ENCODE measurements around the gene KRT27.

The KRT27 gene

GRCh38 chr17:40810494-40810893 lies 28.1 kb upstream of the KRT27 start:
- ChIA-PET CTCF (interaction anchor here (1.2 to 1.3 kb wide), 3 partner anchors 8 to 852 kb away, joined by 3 read pairs; no protein-coding TSS in a partner anchor), POLR2A (no interaction called here)
- no peak for DNase-seq (ENCODE audit: extremely low spot score)
- TF ChIP-seq, protein P1, sequence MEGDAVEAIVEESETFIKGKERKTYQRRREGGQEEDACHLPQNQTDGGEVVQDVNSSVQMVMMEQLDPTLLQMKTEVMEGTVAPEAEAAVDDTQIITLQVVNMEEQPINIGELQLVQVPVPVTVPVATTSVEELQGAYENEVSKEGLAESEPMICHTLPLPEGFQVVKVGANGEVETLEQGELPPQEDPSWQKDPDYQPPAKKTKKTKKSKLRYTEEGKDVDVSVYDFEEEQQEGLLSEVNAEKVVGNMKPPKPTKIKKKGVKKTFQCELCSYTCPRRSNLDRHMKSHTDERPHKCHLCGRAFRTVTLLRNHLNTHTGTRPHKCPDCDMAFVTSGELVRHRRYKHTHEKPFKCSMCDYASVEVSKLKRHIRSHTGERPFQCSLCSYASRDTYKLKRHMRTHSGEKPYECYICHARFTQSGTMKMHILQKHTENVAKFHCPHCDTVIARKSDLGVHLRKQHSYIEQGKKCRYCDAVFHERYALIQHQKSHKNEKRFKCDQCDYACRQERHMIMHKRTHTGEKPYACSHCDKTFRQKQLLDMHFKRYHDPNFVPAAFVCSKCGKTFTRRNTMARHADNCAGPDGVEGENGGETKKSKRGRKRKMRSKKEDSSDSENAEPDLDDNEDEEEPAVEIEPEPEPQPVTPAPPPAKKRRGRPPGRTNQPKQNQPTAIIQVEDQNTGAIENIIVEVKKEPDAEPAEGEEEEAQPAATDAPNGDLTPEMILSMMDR (IDR thresholded peaks at IDR 0.05; ENCODE audit: control extremely low read depth, extremely low read depth, low read depth, missing control alignments), result no peak

GRCh38 chr17:40809721-40810421 lies 27.5 kb upstream of the KRT27 start:
- DNase-seq (ENCODE audit: extremely low spot score), result no peak
- POLR2A ChIA-PET, result interaction anchor here (1.1 kb wide), 1 partner anchor 9 kb away, joined by 3 read pairs; no protein-coding TSS in a partner anchor

GRCh38 chr17:40806131-40806530 lies 23.8 kb upstream of the KRT27 start:
- CTCF ChIA-PET, result interaction anchor here (1.3 to 3.2 kb wide), 5 partner anchors 10 to 856 kb away, joined by 3 to 16 read pairs (median 6); no protein-coding TSS in a partner anchor
- no peak for DNase-seq (ENCODE audit: extremely low spot score)
- TF ChIP-seq, protein P1 (IDR thresholded peaks at IDR 0.05; ENCODE audit: control extremely low read depth, extremely low read depth, low read depth, missing control alignments), result no peak
- POLR2A ChIA-PET, result no interaction called here

More at GRCh38 chr17:40809721-40810421, 27.5 kb upstream of the KRT27 start:
- CTCF ChIA-PET, result interaction anchor here (1.1 to 1.6 kb wide), 3 partner anchors 9 to 853 kb away, joined by 3 to 7 read pairs (median 3); no protein-coding TSS in a partner anchor
- TF ChIP-seq, protein P1 (IDR thresholded peaks at IDR 0.05; ENCODE audit: control extremely low read depth, extremely low read depth, low read depth, missing control alignments), result no peak

GRCh38 chr17:40803617-40804082 lies 21.3 kb upstream of the KRT27 start:
- TF ChIP-seq, protein P1 (IDR thresholded peaks at IDR 0.05; ENCODE audit: control extremely low read depth, extremely low read depth, low read depth, missing control alignments), result peak; percentile 81
- POLR2A ChIA-PET, result no interaction called here

GRCh38 chr17:40801157-40801556 lies 18.8 kb upstream of the KRT27 start:
- ChIA-PET CTCF (no interaction called here), POLR2A (no interaction called here)
- TF ChIP-seq, protein P1 (IDR thresholded peaks at IDR 0.05; ENCODE audit: control extremely low read depth, extremely low read depth, low read depth, missing control alignments), result no peak

More at GRCh38 chr17:40803617-40804082, 21.3 kb upstream of the KRT27 start:
- CTCF ChIA-PET, result interaction anchor here (0.6 to 2.2 kb wide), 9 partner anchors 8 to 860 kb away, joined by 3 to 7 read pairs (median 3); partner anchors contain the start of gene KRT24
- DNase-seq (ENCODE audit: extremely low spot score), result peak; percentile 66

DNA sequence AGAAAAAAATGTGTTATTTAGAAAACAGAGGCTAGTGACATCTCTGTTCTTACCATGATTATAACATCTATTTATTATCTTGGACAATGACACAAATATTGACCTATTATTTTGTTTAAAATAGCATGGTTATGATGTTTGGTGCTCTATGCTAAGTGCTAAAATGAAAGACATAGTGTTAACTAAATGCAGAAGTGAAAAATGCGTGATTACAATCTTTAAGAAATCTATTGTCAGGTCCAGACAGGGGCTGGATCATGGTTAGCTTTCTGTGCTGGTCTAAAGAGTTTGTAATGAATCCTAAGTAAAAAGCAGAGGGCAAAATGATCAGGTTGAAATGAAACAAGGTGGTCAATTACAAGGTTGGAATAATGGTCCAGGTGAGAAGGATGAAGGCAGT lies 18.0 kb upstream of the KRT27 start:
- CTCF ChIA-PET, result no interaction called here
- DNase-seq (ENCODE audit: extremely low spot score), result no peak
- POLR2A ChIA-PET, result no interaction called here
- TF ChIP-seq, protein P1 (IDR thresholded peaks at IDR 0.05; ENCODE audit: control extremely low read depth, extremely low read depth, low read depth, missing control alignments), result no peak

More at GRCh38 chr17:40801157-40801556, 18.8 kb upstream of the KRT27 start:
- no peak for DNase-seq (ENCODE audit: extremely low spot score)

Measured in GM10248 (cell line).